NCI-H2227 (cell line): ENCODE results near the gene NUP62CL.

Source experiments
- DNase-seq: peaks from one replicate; lab custom pipeline; 2025; ENCODE audit not compliant: unreplicated experiment; lab: John Stamatoyannopoulos, UW

NUP62CL gene

DNA sequence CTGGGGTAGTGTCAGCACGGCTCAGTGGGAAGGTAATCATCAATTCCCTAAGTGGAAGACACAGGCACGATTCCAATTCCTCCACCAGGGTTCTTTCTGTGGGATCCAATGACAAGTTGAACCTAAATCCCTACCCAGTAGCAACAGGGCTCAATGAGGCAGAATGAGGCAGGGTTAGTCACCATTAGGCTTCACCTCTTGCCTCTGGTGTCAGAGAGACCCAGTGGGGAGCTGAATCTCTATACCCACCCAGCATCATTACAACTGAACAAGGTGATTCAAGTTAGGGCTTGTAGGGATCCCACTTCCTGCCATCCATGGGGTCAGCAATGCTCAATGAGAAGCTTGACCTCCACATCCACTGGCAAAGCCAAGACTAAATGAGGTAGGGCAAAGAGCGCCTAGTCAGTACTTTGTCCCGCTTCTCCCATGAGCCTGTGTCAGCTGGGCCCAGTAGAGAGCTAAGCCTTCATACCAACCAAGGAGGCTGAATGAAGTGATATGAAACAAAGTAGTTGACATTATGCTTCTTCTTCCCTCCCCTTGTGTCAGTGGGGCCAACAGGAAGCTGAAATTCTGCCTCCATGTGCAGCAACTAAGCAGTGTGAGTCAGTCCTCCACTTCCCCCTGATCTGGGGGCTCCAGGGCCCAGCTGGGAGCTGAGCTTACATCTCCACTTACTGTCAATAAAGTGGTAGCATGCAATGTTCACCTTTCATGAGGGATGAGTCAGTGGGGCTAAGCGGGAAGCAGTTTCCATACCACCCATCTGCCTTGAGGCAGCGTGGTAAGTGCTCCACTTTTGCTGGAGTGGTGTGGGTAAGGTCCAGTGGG, 51.2 kb downstream of the NUP62CL start:
- peak; percentile 7 for DNase-seq

DNA sequence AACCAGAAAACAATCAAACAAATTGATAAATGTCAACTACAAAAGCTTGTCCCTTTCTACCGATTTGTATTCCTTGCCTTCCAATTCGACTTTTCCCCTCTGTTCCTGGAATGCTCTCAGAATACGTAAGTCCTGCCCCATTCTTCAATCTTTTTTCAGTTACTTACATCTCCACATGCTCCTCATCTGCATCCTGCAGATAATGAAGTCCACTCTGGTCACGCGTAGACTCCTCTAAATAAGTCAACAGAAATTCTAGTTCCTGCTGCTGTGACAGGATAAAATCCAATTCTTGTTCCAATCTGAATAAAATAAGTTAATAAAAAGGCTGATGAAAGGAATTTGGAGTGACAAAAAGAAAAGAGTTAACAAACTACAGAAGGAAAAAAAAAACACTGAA, 53.2 kb downstream of the NUP62CL start:
- no peak for DNase-seq

DNA sequence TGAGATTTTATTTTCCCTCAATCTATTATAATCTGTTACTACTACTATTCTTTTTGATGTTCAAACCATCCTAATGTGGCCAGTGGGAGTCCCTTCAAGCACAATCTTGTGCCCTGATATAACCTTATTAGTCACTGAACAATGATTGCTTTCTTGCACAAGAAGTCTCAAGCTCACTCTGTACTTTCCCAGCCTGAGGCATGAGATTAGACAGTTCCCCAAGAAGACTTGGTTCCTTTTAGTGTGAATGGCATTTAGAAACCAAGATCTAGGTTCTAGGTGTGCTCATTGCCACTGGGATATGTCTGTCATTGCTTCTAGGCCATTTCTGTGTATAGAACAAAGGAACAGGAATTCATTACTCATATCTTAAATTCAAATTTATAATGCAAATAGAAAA, 59.6 kb downstream of the NUP62CL start:
- no peak for DNase-seq

DNA sequence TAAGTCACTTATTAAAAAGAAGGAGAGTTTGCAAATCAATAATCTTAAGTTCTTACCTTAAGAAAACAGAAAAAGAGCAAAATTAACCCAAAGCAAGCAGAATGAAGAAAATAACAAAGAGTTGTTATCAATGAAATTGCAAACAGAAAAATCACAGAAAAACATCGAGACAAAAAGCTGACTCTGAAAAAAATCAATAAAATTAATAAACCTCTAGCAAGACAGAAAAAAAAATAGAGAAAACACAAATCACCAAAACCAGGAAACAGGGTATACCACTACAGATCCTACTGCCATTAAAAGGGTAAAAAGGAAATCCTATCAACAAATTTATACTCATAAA, 70.3 kb downstream of the NUP62CL start:
- DNase-seq: no peak

DNA sequence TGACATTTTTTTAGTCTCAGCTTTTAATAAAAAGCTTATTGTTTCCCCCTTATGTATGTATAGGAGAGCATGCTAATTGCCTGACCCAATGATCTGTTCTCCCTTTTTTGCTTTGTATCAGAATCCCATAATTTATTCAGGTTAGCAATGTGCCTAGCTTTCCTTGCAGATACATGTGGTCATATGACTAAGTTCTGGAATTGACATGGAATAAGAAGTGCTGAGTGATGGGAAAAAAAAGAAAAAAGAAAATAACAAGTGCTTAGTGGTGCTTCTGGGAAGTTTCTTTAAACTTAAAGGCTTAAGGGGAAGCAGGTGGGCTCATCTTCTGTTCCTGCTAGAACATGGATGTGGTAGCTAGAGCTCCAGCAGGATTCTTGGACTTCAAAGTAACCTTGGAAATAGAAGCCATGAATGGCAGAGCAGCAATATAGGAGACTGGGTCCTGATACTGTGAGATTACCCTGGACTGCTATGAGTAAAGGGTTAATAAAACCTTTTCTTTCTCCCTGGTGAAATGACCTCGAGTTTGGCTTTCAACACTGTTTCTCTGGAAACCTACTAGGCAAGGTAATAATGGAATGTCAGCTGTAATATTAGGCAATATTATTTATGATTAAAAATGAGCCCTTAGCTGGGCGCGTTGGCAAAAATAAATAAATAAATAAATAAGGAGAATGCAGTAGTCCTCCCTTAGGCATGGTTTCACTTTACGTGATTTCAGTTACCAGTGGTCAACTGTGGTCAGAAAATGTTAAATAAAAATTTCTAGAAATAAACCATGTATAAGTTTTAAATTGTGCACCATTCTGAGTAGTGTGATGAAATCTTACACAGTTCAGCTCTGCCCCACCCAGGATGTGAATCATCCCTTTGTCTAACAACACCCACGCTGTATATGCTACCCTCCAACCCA, 70.9 kb downstream of the NUP62CL start:
- DNase-seq: no peak

DNA sequence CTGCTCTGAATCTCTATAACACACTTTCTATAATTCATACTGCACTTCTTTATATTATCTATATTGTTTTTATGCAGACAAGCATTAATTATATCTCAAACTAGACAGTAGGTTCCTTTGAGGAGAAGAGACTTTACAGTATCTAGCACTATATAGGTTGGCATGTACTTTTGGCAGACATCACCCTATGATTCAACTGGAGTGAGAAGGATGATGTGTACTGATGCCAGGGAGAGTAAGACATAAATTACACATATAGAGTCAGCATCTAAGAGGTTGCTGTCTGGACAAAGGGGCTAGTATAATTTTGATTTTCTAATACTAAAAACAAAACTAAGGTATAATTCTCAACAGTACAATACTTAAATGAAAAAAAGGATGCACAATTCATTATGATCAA, 82.5 kb downstream of the NUP62CL start:
- DNase-seq: no peak

DNA sequence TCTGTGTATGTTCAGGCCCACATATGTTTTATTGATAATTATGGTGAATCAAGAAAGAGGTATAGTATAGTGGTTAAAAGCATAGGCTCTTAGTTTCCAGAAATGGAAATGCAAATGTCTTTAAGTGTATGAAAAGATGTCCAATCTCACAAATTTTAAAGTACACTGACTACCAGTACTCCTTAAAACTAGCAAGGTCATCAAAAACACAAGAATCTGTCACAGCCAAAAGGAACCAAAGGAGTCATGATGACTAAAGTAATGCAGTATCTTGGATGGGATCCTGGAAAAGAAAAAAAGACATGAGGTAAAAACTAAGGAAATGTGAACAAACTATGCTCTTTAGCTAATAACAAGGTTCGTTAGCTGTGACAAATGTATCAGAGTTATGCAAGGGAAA, 87.0 kb downstream of the NUP62CL start:
- DNase-seq: no peak

DNA sequence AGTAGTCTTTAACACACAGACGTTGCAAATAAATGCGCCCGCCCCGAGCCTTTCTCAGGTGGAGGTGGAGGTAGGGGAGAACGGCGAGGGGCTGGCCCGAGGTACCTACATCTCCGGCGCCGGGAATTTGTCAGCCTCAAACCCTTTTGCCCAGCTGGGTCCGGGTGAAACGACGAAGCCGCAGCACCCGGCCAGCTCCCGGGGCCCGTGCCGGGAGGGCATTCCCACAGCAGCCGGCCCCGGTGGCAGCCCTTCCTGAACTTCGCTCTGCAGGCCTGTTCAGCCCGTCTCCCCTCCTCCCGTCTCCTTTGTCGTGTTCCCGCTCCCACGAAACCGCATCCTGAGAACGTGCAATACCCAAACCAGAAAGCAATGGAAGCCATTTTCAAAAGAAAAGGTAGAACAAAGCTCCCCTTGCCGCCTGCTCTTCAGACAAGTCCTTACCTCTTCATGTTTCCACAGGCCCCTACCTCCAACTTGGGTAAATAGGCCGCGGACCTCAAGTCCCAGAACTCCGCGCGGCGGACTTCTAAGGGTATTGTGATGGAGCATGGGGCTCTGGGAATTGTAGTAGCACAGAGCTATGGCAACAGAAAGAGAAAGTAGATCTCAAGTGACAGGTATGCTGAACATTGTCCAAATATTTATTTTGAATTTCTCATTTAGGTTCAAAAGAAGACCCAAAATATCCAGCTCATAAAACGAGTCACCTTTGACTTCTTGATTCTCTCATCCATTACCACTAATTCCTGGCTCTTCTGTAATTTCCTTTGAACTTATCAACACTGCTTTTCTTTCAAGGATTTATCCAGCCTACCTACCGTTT, 87.7 kb downstream of the NUP62CL start, which contains the start of gene RBM41:
Gene RBM41 (minus strand): TSS at position 501 of the 826 bp plus-strand sequence. CDS start 49 bp downstream, at position 452.
- DNase-seq: peak; percentile 88

DNA sequence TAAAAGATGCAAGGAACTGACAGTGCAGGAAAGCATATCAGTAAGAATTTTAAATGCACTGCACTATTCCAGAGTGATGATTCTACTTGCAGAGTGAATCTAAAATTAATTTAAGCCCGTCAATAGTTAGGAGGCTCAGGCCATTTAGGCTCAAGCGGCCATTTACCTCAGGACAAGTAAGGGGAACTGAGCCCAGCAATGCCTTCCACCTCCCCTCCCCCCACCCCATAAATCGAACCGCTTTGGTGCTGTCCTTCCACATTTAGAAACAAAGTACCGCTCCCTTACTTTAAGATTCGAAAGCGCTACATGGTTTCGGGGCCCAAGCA, 88.3 kb downstream of the NUP62CL start:
- DNase-seq: no peak

DNA sequence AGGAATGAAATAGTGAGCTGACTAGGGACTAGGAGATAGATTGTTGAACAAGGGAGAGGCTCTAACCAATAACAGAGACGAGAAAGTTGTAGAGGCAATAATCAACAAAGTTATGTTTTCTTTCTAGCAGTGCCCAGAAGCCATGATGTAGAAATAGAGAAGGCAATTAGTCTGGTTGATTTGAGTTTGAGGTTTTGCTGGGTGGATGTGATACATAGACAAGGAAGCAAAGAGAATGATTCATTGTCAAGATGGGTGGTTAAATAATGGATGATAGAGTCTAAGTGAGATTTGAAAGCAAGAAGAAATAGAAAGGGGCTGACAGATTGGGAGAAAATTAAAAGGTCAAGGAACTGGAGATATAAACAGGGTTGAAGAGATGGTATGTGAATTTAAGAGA, 98.8 kb downstream of the NUP62CL start:
- DNase-seq: no peak

DNA sequence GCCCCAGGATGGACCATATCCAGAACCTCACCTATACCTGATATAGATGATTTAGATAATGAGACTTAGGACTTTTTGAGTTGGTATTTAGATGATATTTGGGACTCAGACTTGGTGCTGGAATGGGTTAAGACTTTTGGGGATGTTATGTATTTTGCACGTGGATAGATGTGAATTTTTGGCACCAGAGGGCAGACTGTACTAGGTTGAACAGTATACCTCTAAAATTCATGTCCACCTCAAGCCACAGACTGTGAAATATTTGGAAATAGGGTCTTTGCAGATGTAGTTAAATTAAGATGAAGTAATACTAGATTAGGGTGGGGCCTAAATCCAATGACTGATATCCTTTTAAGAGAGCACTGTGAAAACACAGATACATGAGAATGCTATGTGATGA, 103.3 kb downstream of the NUP62CL start:
- DNase-seq: no peak

DNA sequence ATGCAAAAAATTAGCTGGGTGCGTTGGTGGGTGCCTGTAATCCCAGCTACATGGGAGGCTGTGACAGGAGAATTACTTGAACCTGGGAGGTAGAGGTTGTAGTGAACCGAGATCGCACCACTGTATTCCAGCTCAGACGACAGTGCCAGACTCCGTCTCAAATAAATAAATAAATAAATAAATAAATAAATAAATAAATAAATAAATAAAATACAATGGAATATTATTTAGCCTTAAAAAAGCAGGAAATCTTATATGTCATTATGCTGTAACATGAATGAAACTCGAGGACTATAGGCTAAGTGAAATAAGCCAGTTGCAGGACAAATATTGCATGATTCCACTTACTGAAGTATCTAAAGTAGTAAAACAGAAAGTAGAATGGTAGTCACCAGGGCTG, 130.1 kb downstream of the NUP62CL start:
- no peak for DNase-seq
